Neural cell (in vitro differentiated cells): ENCODE results near the gene UBE2E1. TPM values are rescaled to one million over a fixed set of nuclear protein-coding genes. Genes with fewer than 3 reads are reported as not detected.
"Not testable (repeated sequence)": the region's sequence is repeated elsewhere in the genome, so short reads cannot be mapped to it uniquely, and the experiment has no call there.

Source experiments
- H2AFZ ChIP-seq: fragments of 200-600, 300-800 bp; sonication (generic), shearing (Covaris generic); 2 replicates; pipeline ENCODE4 v1.6.0; 2014; ENCODE audit warnings: low read depth, mild to moderate bottlenecking, antibody characterized with exemption, low read length, moderate library complexity
- H3F3A ChIP-seq: fragments of 200-600 bp; shearing (Covaris generic); 2 replicates; pipeline ENCODE4 v1.6.1; 2016; ENCODE audit warnings: mild to moderate bottlenecking, moderate library complexity, mixed read lengths, antibody characterized with exemption, low read length; ENCODE audit not compliant: insufficient read depth, poor library complexity, severe bottlenecking
- H3K27ac ChIP-seq: fragments of 200-600, 300-800 bp; sonication (generic), shearing (Covaris generic); 2 replicates; pipeline ENCODE4 v1.5.1; 2014; ENCODE audit warnings: mild to moderate bottlenecking, low read length, moderate library complexity
- H3K27me3 ChIP-seq: fragments of 300-800, 200-600 bp; sonication (generic), shearing (Covaris generic); 2 replicates; pipeline ENCODE4 v1.6.0; 2014; ENCODE audit warnings: mild to moderate bottlenecking, low read depth, low read length, moderate library complexity; ENCODE audit not compliant: insufficient read depth
- H3K36me3 ChIP-seq: fragments of 300-800, 200-600 bp; sonication (generic), shearing (Covaris generic); 2 replicates; pipeline ENCODE4 v1.5.1; 2014; ENCODE audit warnings: mild to moderate bottlenecking, antibody characterized with exemption, low read length, moderate library complexity; ENCODE audit not compliant: insufficient read depth
- H3K4me2 ChIP-seq: fragments of 300-800, 200-600 bp; sonication (generic), shearing (Covaris generic); 2 replicates; pipeline ENCODE4 v1.6.0; 2014; ENCODE audit warnings: mild to moderate bottlenecking, low read length
- H3K4me3 ChIP-seq: fragments of 300-800, 200-600 bp; sonication (generic), shearing (Covaris generic); 2 replicates; pipeline ENCODE4 v1.5.1; 2014; ENCODE audit warnings: mild to moderate bottlenecking, low read length, moderate library complexity
- H3K79me2 ChIP-seq: fragments of 200-600 bp; shearing (Covaris generic); replicated peaks from 2 replicates; pipeline ENCODE4 v1.6.0; 2014; ENCODE audit warnings: mild to moderate bottlenecking, low read length, moderate library complexity; ENCODE audit not compliant: insufficient read depth
- H3K9ac ChIP-seq: fragments of 300-800, 200-600 bp; sonication (generic), shearing (Covaris generic); 2 replicates; pipeline ENCODE4 v1.6.1; 2016; ENCODE audit warnings: mild to moderate bottlenecking, low read length, mixed read lengths
- H3K9me2 ChIP-seq: fragments of 200-600 bp; shearing (Covaris generic); 2 replicates; pipeline ENCODE4 v1.6.1; 2016; ENCODE audit warnings: mild to moderate bottlenecking, low read length, mixed read lengths; ENCODE audit not compliant: insufficient read depth
- H3K9me3 ChIP-seq: fragments of 200-600, 300-800 bp; sonication (generic), shearing (Covaris generic); 2 replicates; pipeline ENCODE4 v1.6.1; 2016; ENCODE audit warnings: mild to moderate bottlenecking, mixed run types, low read length, moderate library complexity, mixed read lengths
- H4K20me1 ChIP-seq: fragments of 200-600 bp; shearing (Covaris generic); 2 replicates; pipeline ENCODE4 v1.6.1; 2016; ENCODE audit warnings: mild to moderate bottlenecking, mixed run types; ENCODE audit not compliant: insufficient read depth
- POLR2AphosphoS5 ChIP-seq: IDR thresholded peaks from 2 replicates; pipeline ENCODE4 v1.6.1; 2012
- RAD21 ChIP-seq: fragments of 450-650 bp; conservative IDR thresholded peaks from 2 replicates; pipeline ENCODE4 v1.6.1; 2014; ENCODE audit warnings: antibody characterized with exemption, mild to moderate bottlenecking, moderate library complexity
- SMC3 ChIP-seq: fragments of 450-650 bp; conservative IDR thresholded peaks from 2 replicates; pipeline ENCODE4 v1.6.1; 2014; ENCODE audit warnings: antibody characterized with exemption, mild to moderate bottlenecking, moderate library complexity; ENCODE audit not compliant: poor library complexity
- TAF1 ChIP-seq: IDR thresholded peaks from 2 replicates; pipeline ENCODE4 v1.6.1; 2012; ENCODE audit warnings: low read depth
- polyA plus RNA-seq: library from polyadenylated mRNA; depleted of rRNA; stranded (reverse); fragments of >200 nt; gene quantifications from 2 replicates; pipeline ENCODE4 v1.2.3, GENCODE V29; 2014
- TF ChIP-seq, protein P1 (sequence below): IDR thresholded peaks from 2 replicates; pipeline ENCODE4 v1.6.1; 2012; ENCODE audit warnings: borderline replicate concordance
- TF ChIP-seq, protein P2 (sequence below): fragments of 450-650 bp; IDR thresholded peaks from 2 replicates; pipeline ENCODE4 v1.5.1; 2014; ENCODE audit warnings: antibody characterized with exemption, mild to moderate bottlenecking, moderate library complexity; ENCODE audit not compliant: poor library complexity, severe bottlenecking

Gene UBE2E1
- polyA plus RNA-seq, 1 donor from 2014 or later, result 157 TPM

DNA sequence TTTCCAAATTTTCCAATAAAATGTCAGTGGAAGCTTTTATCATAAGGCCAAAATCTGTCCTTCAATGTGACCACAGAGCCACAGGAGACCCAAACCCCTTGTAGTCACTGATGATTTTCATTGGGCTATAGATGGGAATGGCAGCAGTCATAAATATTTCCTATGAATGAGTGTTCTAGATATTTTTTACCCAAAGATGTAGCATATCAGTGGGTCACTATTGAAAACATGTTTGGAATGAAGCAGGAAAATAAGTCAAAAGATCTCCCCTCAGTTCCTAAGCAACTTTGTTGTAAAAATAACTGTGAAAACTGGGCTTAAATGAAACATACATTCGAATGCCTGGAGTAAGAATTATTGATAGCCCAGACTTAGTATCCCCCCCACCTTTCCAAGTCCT lies 62.1 kb downstream of the UBE2E1 start:
- H3K9ac ChIP-seq, result no peak overlapping the region
- no peak overlapping the region for H2AFZ ChIP-seq
- H3K27me3 ChIP-seq, result no peaks in the 10 kb centered on the region
- H3K4me3 ChIP-seq, result no peak overlapping the region
- H3F3A ChIP-seq, result no peaks in the 10 kb centered on the region
- no peaks in the 10 kb centered on the region for H3K9me3 ChIP-seq
- no peaks in the 10 kb centered on the region for H3K9me2 ChIP-seq
- no peak for TF ChIP-seq SMC3
- TF ChIP-seq TAF1, result no peak
- TF ChIP-seq RAD21, result no peak
- no peaks in the 10 kb centered on the region for H4K20me1 ChIP-seq
- H3K27ac ChIP-seq, result no peak overlapping the region
- H3K36me3 ChIP-seq, result no peaks in the 10 kb centered on the region
- H3K79me2 ChIP-seq, result peaks cover 4% of the 10 kb centered on the region
- no peak overlapping the region for H3K4me2 ChIP-seq

GRCh38 chr3:23869977-23870662 lies 64.4 kb downstream of the UBE2E1 start:
- H3K4me3 ChIP-seq, result no peak overlapping the region
- H3K4me2 ChIP-seq, result no peak overlapping the region
- no peaks in the 10 kb centered on the region for H3K36me3 ChIP-seq
- no peaks in the 10 kb centered on the region for H3K79me2 ChIP-seq
- no peak overlapping the region for H3K27ac ChIP-seq
- no peak overlapping the region for H2AFZ ChIP-seq
- H4K20me1 ChIP-seq, result no peaks in the 10 kb centered on the region
- no peaks in the 10 kb centered on the region for H3K9me2 ChIP-seq
- H3K9ac ChIP-seq, result no peak overlapping the region
- no peaks in the 10 kb centered on the region for H3F3A ChIP-seq
- H3K9me3 ChIP-seq, result no peaks in the 10 kb centered on the region
- H3K27me3 ChIP-seq, result no peaks in the 10 kb centered on the region
- TF ChIP-seq POLR2AphosphoS5 (no peak), TAF1 (no peak), SMC3 (no peak)
- TF ChIP-seq, protein P1, sequence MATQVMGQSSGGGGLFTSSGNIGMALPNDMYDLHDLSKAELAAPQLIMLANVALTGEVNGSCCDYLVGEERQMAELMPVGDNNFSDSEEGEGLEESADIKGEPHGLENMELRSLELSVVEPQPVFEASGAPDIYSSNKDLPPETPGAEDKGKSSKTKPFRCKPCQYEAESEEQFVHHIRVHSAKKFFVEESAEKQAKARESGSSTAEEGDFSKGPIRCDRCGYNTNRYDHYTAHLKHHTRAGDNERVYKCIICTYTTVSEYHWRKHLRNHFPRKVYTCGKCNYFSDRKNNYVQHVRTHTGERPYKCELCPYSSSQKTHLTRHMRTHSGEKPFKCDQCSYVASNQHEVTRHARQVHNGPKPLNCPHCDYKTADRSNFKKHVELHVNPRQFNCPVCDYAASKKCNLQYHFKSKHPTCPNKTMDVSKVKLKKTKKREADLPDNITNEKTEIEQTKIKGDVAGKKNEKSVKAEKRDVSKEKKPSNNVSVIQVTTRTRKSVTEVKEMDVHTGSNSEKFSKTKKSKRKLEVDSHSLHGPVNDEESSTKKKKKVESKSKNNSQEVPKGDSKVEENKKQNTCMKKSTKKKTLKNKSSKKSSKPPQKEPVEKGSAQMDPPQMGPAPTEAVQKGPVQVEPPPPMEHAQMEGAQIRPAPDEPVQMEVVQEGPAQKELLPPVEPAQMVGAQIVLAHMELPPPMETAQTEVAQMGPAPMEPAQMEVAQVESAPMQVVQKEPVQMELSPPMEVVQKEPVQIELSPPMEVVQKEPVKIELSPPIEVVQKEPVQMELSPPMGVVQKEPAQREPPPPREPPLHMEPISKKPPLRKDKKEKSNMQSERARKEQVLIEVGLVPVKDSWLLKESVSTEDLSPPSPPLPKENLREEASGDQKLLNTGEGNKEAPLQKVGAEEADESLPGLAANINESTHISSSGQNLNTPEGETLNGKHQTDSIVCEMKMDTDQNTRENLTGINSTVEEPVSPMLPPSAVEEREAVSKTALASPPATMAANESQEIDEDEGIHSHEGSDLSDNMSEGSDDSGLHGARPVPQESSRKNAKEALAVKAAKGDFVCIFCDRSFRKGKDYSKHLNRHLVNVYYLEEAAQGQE, result no peak
- TF ChIP-seq, protein P2, sequence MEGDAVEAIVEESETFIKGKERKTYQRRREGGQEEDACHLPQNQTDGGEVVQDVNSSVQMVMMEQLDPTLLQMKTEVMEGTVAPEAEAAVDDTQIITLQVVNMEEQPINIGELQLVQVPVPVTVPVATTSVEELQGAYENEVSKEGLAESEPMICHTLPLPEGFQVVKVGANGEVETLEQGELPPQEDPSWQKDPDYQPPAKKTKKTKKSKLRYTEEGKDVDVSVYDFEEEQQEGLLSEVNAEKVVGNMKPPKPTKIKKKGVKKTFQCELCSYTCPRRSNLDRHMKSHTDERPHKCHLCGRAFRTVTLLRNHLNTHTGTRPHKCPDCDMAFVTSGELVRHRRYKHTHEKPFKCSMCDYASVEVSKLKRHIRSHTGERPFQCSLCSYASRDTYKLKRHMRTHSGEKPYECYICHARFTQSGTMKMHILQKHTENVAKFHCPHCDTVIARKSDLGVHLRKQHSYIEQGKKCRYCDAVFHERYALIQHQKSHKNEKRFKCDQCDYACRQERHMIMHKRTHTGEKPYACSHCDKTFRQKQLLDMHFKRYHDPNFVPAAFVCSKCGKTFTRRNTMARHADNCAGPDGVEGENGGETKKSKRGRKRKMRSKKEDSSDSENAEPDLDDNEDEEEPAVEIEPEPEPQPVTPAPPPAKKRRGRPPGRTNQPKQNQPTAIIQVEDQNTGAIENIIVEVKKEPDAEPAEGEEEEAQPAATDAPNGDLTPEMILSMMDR, result no peak

DNA sequence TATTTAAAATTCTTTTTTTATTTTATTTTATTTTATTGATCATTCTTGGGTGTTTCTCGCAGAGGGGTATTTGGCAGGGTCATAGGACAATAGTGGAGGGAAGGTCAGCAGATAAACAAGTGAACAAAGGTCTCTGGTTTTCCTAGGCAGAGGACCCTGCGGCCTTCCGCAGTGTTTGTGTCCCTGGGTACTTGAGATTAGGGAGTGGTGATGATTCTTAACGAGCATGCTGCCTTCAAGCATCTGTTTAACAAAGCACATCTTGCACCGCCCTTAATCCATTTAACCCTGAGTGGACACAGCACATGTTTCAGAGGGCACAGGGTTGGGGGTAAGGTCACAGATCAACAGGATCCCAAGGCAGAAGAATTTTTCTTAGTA lies 64.9 kb downstream of the UBE2E1 start:
- H2AFZ ChIP-seq, H3K36me3 ChIP-seq, H3K27me3 ChIP-seq, H3F3A ChIP-seq, H4K20me1 ChIP-seq, H3K9me3 ChIP-seq, H3K9ac ChIP-seq, H3K79me2 ChIP-seq, H3K27ac ChIP-seq, H3K4me2 ChIP-seq, H3K9me2 ChIP-seq, H3K4me3 ChIP-seq: not testable (repeated sequence)

GRCh38 chr3:23871361-23871760 lies 65.6 kb downstream of the UBE2E1 start:
- not testable (repeated sequence) for H2AFZ ChIP-seq, H3K9me3 ChIP-seq, H4K20me1 ChIP-seq, H3K27me3 ChIP-seq, H3K36me3 ChIP-seq, H3K27ac ChIP-seq, H3K4me3 ChIP-seq, H3K79me2 ChIP-seq, H3K4me2 ChIP-seq, H3F3A ChIP-seq, H3K9me2 ChIP-seq, H3K9ac ChIP-seq
